ENCODE measurements around the gene RIPOR2.

The RIPOR2 gene

GRCh38 chr6:24890471-24890870, 45.3 kb downstream of the RIPOR2 start:
- Histone ChIP-seq H3K27ac (no peak overlapping the region), H3K27me3 (replicated peaks) (no peaks in the 10 kb centered on the region), H3K4me3 (ENCODE audit: low read depth, low read length) (no peak overlapping the region), H3K36me3 (replicated peaks) (no peaks in the 10 kb centered on the region)
- TF ChIP-seq CTCF (IDR thresholded peaks at IDR 0.05; ENCODE audit: low read depth, low read length, missing control alignments) = no peak
- in situ Hi-C loops (cut with HindIII; ENCODE audit: low pct_ligation_motif_present, low sequenced_read_pairs) = no loop called here
- DNase-seq = no peak

DNA sequence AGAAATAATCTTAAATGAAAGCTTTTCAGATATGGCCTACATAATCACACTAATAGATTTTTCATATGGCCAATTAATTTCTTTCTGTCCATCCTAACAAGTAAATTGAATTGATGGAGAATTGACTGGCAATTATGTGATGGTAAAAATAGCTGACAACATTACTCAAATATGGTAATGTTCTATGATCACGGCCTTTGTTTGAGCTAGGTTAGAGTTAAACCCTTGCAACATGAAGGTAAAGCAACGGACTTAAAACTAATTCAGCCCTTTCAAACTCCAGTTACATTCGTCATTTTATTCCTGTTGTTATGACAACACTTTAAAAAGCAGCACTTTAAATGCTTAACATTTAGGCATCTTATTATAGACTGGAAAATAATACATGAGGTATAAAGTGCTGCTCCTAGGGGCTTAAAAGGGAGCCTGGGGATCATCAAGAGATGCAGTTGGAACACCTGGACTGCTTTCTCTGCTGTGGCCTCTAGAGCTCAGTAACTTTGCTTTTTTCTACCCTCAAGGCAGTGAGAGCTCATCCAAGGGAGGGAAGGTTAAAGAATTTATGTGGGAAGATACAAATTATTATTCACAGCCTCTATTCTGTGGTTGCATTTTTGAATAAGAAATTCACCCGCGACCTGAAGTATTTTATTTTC, 46.9 kb downstream of the RIPOR2 start:
- Histone ChIP-seq H3K4me3 (ENCODE audit: low read depth, low read length) (no peak overlapping the region), H3K36me3 (replicated peaks) (no peaks in the 10 kb centered on the region), H3K27me3 (replicated peaks) (no peaks in the 10 kb centered on the region), H3K27ac (no peak overlapping the region)
- TF ChIP-seq CTCF (IDR thresholded peaks at IDR 0.05; ENCODE audit: low read depth, low read length, missing control alignments) = no peak
- DNase-seq = no peak
- in situ Hi-C loops (cut with HindIII; ENCODE audit: low pct_ligation_motif_present, low sequenced_read_pairs) = no loop called here

GRCh38 chr6:24887545-24888140, 48.1 kb downstream of the RIPOR2 start:
- Histone ChIP-seq H3K27ac (no peak overlapping the region), H3K4me3 (ENCODE audit: low read depth, low read length) (no peak overlapping the region), H3K36me3 (replicated peaks) (no peaks in the 10 kb centered on the region), H3K27me3 (replicated peaks) (no peaks in the 10 kb centered on the region)
- TF ChIP-seq CTCF (IDR thresholded peaks at IDR 0.05; ENCODE audit: low read depth, low read length, missing control alignments) = no peak
- in situ Hi-C loops (cut with HindIII; ENCODE audit: low pct_ligation_motif_present, low sequenced_read_pairs) = no loop called here
- no peak for DNase-seq

DNA sequence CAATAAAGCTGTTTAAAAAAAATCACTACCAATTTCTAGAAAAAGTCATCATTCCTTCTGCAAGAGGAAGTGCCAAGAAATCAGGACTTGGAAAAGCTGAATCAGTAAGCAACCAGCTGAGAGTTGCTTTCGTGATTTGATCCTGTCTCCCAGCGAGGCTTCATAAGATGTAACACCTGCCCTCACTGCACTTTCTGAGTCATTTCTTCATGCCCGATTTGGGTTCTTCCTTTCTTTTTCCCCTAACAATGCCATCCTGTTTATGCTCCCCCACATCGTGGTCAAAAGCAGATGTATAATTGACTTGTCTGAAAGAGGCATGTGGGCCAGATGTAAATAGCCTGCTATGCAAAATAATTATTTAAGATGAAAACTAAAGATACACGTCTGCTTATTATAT, 52.1 kb downstream of the RIPOR2 start:
- H3K4me3 ChIP-seq (ENCODE audit: low read depth, low read length) = no peak overlapping the region
- no peak for TF ChIP-seq CTCF (IDR thresholded peaks at IDR 0.05; ENCODE audit: low read depth, low read length, missing control alignments)
- in situ Hi-C loops (cut with HindIII; ENCODE audit: low pct_ligation_motif_present, low sequenced_read_pairs) = no loop called here
- H3K36me3 ChIP-seq (replicated peaks) = no peaks in the 10 kb centered on the region
- peak; percentile 4 for DNase-seq
- no peak overlapping the region for H3K27ac ChIP-seq
- no peaks in the 10 kb centered on the region for H3K27me3 ChIP-seq (replicated peaks)

DNA sequence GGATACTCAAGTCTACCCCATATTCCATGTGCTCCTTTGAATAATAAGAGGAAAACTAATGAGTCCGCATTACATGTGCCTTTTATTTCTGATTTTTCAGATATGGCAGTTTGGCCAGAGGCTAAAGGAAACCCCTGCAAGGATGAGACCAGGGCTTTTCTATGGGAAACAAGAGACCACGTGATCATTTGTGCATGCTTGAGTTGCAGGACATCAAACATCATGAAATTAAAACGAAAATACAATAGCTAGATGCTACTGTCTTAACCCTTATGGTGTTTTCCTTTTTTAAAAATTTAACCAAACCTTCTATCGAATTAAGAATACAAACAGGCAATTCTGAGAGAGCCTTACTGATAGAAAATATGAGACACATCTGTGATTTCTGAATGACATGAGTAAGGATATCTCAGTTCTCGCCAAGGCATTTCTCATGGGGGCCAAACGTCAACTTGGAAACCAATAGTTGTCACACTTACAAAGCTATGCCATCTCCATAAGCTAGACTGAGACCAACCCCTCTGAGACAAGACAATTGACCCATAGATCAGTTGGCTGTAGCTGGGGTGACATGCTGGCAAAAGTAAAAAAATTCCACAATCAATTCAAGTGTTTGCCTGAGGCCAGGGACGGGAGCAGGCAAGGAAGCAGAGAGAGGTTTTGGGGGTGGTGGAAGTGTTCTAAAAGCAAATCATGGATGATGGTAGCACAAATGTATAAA, 52.8 kb downstream of the RIPOR2 start:
- Histone ChIP-seq H3K36me3 (replicated peaks) (no peaks in the 10 kb centered on the region), H3K27me3 (replicated peaks) (no peaks in the 10 kb centered on the region), H3K27ac (no peak overlapping the region), H3K4me3 (ENCODE audit: low read depth, low read length) (no peak overlapping the region)
- no peak for DNase-seq
- no peak for TF ChIP-seq CTCF (IDR thresholded peaks at IDR 0.05; ENCODE audit: low read depth, low read length, missing control alignments)
- in situ Hi-C loops (cut with HindIII; ENCODE audit: low pct_ligation_motif_present, low sequenced_read_pairs) = no loop called here
